Parathyroid adenoma (tissue), 2 donors: ENCODE measurements around the gene PARD3B.

Experiments used
- H2AFZ ChIP-seq: fragments of 300-600 bp; sonication (generic); one replicate; pipeline ENCODE4 v1.7.0; 2017; ENCODE audit warnings: antibody characterized with exemption, mild to moderate bottlenecking
- H3K27ac ChIP-seq: fragments of 300-600 bp; sonication (generic); one replicate; pipeline ENCODE4 v1.7.0; 2017
- H3K27me3 ChIP-seq: fragments of 300-600 bp; sonication (generic); one replicate; pipeline ENCODE4 v1.7.0; 2017; ENCODE audit warnings: low read length; ENCODE audit not compliant: control insufficient read depth, insufficient read depth
- H3K36me3 ChIP-seq: fragments of 300-600 bp; sonication (generic); one replicate; pipeline ENCODE4 v1.7.0; 2017; ENCODE audit warnings: low read length; ENCODE audit not compliant: control insufficient read depth, insufficient read depth
- H3K4me1 ChIP-seq: fragments of 300-600 bp; sonication (generic); one replicate; pipeline ENCODE4 v1.7.0; 2017; ENCODE audit warnings: control low read depth
- H3K4me2 ChIP-seq: fragments of 300-600 bp; sonication (generic); one replicate; pipeline ENCODE4 v1.7.0; 2017; ENCODE audit warnings: low read length
- H3K4me3 ChIP-seq: fragments of 300-600 bp; sonication (generic); one replicate; pipeline ENCODE4 v1.7.0; 2017; ENCODE audit warnings: low read depth, low read length
- H3K79me2 ChIP-seq: fragments of 300-600 bp; sonication (generic); one replicate; pipeline ENCODE4 v1.7.0; 2017; ENCODE audit warnings: control low read depth
- H3K9ac ChIP-seq: fragments of 300-600 bp; sonication (generic); one replicate; pipeline ENCODE4 v1.7.0; 2017; ENCODE audit warnings: mild to moderate bottlenecking
- H3K9me3 ChIP-seq: fragments of 300-600 bp; sonication (generic); one replicate; pipeline ENCODE4 v1.7.0; 2017; ENCODE audit warnings: low read length; ENCODE audit not compliant: control insufficient read depth
- CTCF ChIP-seq: fragments of 300-600 bp; sonication (generic); IDR thresholded peaks from one replicate; pipeline ENCODE4 v1.7.0; 2017; ENCODE audit warnings: antibody characterized with exemption, mild to moderate bottlenecking
- donor health status: primary hyperparathyroidism.

PARD3B gene

GRCh38 chr2:205511641-205512040, 966.4 kb downstream of the PARD3B start:
- Histone ChIP-seq H3K9ac (no peak overlapping the region), H3K79me2 (no peaks in the 10 kb centered on the region), H3K4me2 (no peak overlapping the region), H3K9me3 (no peaks in the 10 kb centered on the region), H3K27ac (no peak overlapping the region), H3K4me1 (no peaks in the 10 kb centered on the region), H2AFZ (no peak overlapping the region), H3K4me3 (no peak overlapping the region), H3K27me3 (no peaks in the 10 kb centered on the region), H3K36me3 (no peaks in the 10 kb centered on the region)
- no peak for TF ChIP-seq CTCF

- Histone ChIP-seq H3K27ac (no peak overlapping the region), H3K79me2 (no peaks in the 10 kb centered on the region), H3K9me3 (no peaks in the 10 kb centered on the region), H3K4me3 (no peak overlapping the region), H3K4me1 (no peaks in the 10 kb centered on the region), H3K36me3 (no peaks in the 10 kb centered on the region), H3K4me2 (no peak overlapping the region), H3K9ac (no peak overlapping the region), H3K27me3 (no peaks in the 10 kb centered on the region), H2AFZ (no peak overlapping the region)
- no peak for TF ChIP-seq CTCF
Observed at GRCh38 chr2:205520311-205520710, 975.0 kb downstream of the PARD3B start.

- TF ChIP-seq CTCF, result no peak
- no peaks in the 10 kb centered on the region for H3K79me2 ChIP-seq
- no peak overlapping the region for H3K4me2 ChIP-seq
- H3K9ac ChIP-seq, result no peak overlapping the region
- no peaks in the 10 kb centered on the region for H3K27me3 ChIP-seq
- no peaks in the 10 kb centered on the region for H3K9me3 ChIP-seq
- no peak overlapping the region for H3K27ac ChIP-seq
- no peak overlapping the region for H2AFZ ChIP-seq
- no peaks in the 10 kb centered on the region for H3K4me1 ChIP-seq
- H3K36me3 ChIP-seq, result no peaks in the 10 kb centered on the region
- H3K4me3 ChIP-seq, result no peak overlapping the region
Observed at GRCh38 chr2:205524656-205525055, 979.4 kb downstream of the PARD3B start.

- H3K79me2 ChIP-seq, result no peaks in the 10 kb centered on the region
- no peaks in the 10 kb centered on the region for H3K9me3 ChIP-seq
- TF ChIP-seq CTCF, result no peak
- H3K4me1 ChIP-seq, result no peaks in the 10 kb centered on the region
- no peak overlapping the region for H3K4me2 ChIP-seq
- no peak overlapping the region for H3K4me3 ChIP-seq
- H2AFZ ChIP-seq, result no peak overlapping the region
- no peak overlapping the region for H3K9ac ChIP-seq
- no peaks in the 10 kb centered on the region for H3K36me3 ChIP-seq
- no peak overlapping the region for H3K27ac ChIP-seq
- no peaks in the 10 kb centered on the region for H3K27me3 ChIP-seq
Observed at GRCh38 chr2:205527801-205528200, 982.5 kb downstream of the PARD3B start.

GRCh38 chr2:205531072-205531471, 985.8 kb downstream of the PARD3B start:
- Histone ChIP-seq H3K9me3 (no peaks in the 10 kb centered on the region), H3K4me1 (no peaks in the 10 kb centered on the region), H3K4me3 (no peak overlapping the region), H3K36me3 (no peaks in the 10 kb centered on the region), H3K79me2 (no peaks in the 10 kb centered on the region), H3K27ac (no peak overlapping the region), H3K4me2 (no peak overlapping the region), H3K9ac (no peak overlapping the region), H3K27me3 (no peaks in the 10 kb centered on the region), H2AFZ (no peak overlapping the region)
- no peak for TF ChIP-seq CTCF
